Measurements from ENCODE around the gene SEM1. TPM values are rescaled to one million over a fixed set of nuclear protein-coding genes. Genes with fewer than 3 reads are reported as not detected.

SEM1 gene
- total RNA-seq, 1 experiment from 2014 or later: 131 TPM

DNA sequence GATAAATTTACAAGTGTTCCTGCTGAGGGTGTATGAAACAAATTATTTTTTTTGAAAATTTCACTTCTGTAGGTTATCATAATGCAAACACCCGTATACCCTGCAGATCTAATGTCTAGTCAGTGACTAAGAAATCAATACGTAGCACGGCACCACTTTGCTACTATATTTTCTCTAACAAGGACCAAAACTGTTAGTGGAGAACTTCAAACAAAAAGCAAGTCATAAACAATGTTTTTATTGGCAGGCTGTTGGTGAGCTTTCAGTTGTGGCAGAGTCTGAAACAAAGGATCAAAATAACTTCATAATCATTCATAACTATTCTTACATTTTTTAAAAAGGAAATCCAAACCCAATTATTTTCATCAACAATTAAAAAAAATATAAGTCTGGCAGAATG lies 11.8 kb downstream of the SEM1 start:
- H3K9me2 ChIP-seq (ENCODE audit: insufficient read depth): no peaks in the 10 kb centered on the region
- DNase-seq: no peak
- ChIA-PET POLR2A (ENCODE audit: unreplicated experiment) (no interaction called here), CTCF (no interaction called here)
- no peaks in the 10 kb centered on the region for H3F3A ChIP-seq (ENCODE audit: insufficient read depth, low read depth)
- no peaks in the 10 kb centered on the region for H3K27me3 ChIP-seq (ENCODE audit: insufficient read depth, low read depth)
- peaks cover 88% of the 10 kb centered on the region for H3K79me2 ChIP-seq (ENCODE audit: low read depth)
- H3K4me2 ChIP-seq: no peak overlapping the region
- BruUV-seq (replicated peaks): no TSS peak
- TF ChIP-seq EZH2 (IDR thresholded peaks at IDR 0.05; ENCODE audit: low read depth): no peak
- TF ChIP-seq, protein P1, sequence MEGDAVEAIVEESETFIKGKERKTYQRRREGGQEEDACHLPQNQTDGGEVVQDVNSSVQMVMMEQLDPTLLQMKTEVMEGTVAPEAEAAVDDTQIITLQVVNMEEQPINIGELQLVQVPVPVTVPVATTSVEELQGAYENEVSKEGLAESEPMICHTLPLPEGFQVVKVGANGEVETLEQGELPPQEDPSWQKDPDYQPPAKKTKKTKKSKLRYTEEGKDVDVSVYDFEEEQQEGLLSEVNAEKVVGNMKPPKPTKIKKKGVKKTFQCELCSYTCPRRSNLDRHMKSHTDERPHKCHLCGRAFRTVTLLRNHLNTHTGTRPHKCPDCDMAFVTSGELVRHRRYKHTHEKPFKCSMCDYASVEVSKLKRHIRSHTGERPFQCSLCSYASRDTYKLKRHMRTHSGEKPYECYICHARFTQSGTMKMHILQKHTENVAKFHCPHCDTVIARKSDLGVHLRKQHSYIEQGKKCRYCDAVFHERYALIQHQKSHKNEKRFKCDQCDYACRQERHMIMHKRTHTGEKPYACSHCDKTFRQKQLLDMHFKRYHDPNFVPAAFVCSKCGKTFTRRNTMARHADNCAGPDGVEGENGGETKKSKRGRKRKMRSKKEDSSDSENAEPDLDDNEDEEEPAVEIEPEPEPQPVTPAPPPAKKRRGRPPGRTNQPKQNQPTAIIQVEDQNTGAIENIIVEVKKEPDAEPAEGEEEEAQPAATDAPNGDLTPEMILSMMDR (conservative IDR thresholded peaks at IDR 0.05): no peak
- peaks cover 49% of the 10 kb centered on the region for H4K20me1 ChIP-seq (ENCODE audit: insufficient read depth)
- no peak overlapping the region for H3K27ac ChIP-seq
- H2AFZ ChIP-seq: no peak overlapping the region
- H3K4me3 ChIP-seq: no peak overlapping the region
- H3K9me3 ChIP-seq (ENCODE audit: insufficient read depth, low read depth): no peaks in the 10 kb centered on the region
- H3K36me3 ChIP-seq (ENCODE audit: low read depth): peaks cover 23% of the 10 kb centered on the region
- intact Hi-C loops (cut with micrococcal nuclease; ENCODE audit: unreplicated experiment): no loop called here
- peaks cover 14% of the 10 kb centered on the region for H3K4me1 ChIP-seq (replicated peaks; ENCODE audit: insufficient read depth)

DNA sequence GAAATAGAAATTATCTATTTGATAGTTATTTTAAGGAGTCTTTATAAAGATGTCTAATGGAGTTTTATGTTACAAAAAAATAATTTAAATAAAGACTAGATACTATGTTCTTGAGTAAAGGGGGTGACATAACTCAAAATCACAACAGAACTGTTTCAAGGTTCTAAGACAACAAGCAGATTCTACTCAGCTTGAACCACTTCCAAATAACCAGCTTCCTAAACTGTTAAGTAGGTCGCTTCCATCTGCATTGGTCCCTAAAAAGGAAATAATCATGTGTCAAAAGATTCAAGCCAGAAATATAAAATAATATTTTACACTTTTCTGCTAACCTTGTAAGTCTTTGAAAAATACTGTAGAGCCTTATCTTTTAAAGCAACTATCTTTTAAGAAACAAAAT lies 14.1 kb downstream of the SEM1 start:
- H4K20me1 ChIP-seq (ENCODE audit: insufficient read depth): peaks cover 36% of the 10 kb centered on the region
- no peak overlapping the region for H3K4me2 ChIP-seq
- H2AFZ ChIP-seq: no peak overlapping the region
- peaks cover 28% of the 10 kb centered on the region for H3K36me3 ChIP-seq (ENCODE audit: low read depth)
- CTCF ChIA-PET: no interaction called here
- TF ChIP-seq, protein P1 (conservative IDR thresholded peaks at IDR 0.05): no peak
- no peak for TF ChIP-seq EZH2 (IDR thresholded peaks at IDR 0.05; ENCODE audit: low read depth)
- no peak for DNase-seq
- H3K27me3 ChIP-seq (ENCODE audit: insufficient read depth, low read depth): no peaks in the 10 kb centered on the region
- no peak overlapping the region for H3K4me3 ChIP-seq
- intact Hi-C loops (cut with micrococcal nuclease; ENCODE audit: unreplicated experiment): no loop called here
- H3K79me2 ChIP-seq (ENCODE audit: low read depth): peaks cover 74% of the 10 kb centered on the region
- H3K27ac ChIP-seq: no peak overlapping the region
- no peaks in the 10 kb centered on the region for H3F3A ChIP-seq (ENCODE audit: insufficient read depth, low read depth)
- POLR2A ChIA-PET (ENCODE audit: unreplicated experiment): interaction anchor here (0.7 kb wide), 1 partner anchor 125 kb away, joined by 4 read pairs; no protein-coding TSS in a partner anchor
- H3K9me3 ChIP-seq (ENCODE audit: insufficient read depth, low read depth): no peaks in the 10 kb centered on the region
- no peaks in the 10 kb centered on the region for H3K9me2 ChIP-seq (ENCODE audit: insufficient read depth)
- BruUV-seq (replicated peaks): no TSS peak
- no peaks in the 10 kb centered on the region for H3K4me1 ChIP-seq (replicated peaks; ENCODE audit: insufficient read depth)

DNA sequence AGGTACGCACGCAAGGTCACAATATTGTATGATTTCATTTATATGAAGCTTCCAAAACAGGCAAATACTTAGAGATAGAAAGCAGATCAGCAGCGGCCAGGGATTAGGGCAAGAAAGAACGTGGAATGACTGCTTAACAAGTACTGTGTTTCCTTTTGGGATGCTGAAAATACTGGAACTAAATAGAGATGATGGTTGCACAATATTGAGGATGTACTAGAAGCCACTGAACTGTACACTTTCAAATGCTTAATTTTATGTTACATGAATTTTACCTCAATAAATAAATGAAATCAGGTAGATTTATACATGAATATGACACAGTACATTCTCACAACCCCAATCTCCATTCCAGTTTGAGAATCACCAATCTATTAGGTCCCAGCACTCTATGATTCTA lies 15.6 kb downstream of the SEM1 start:
- Histone ChIP-seq H3K27ac (no peak overlapping the region), H3K36me3 (ENCODE audit: low read depth) (peaks cover 30% of the 10 kb centered on the region), H3K79me2 (ENCODE audit: low read depth) (peaks cover 72% of the 10 kb centered on the region), H4K20me1 (ENCODE audit: insufficient read depth) (peaks cover 25% of the 10 kb centered on the region), H3K9me3 (ENCODE audit: insufficient read depth, low read depth) (no peaks in the 10 kb centered on the region), H3K4me2 (no peak overlapping the region), H3K4me3 (no peak overlapping the region), H2AFZ (no peak overlapping the region), H3F3A (ENCODE audit: insufficient read depth, low read depth) (no peaks in the 10 kb centered on the region), H3K9me2 (ENCODE audit: insufficient read depth) (no peaks in the 10 kb centered on the region), H3K4me1 (replicated peaks; ENCODE audit: insufficient read depth) (no peaks in the 10 kb centered on the region), H3K27me3 (ENCODE audit: insufficient read depth, low read depth) (no peaks in the 10 kb centered on the region)
- CTCF ChIA-PET: no interaction called here
- POLR2A ChIA-PET (ENCODE audit: unreplicated experiment): interaction anchor here (0.6 kb wide), 1 partner anchor 120 kb away, joined by 5 read pairs; no protein-coding TSS in a partner anchor
- DNase-seq: no peak
- BruUV-seq (replicated peaks): no TSS peak
- TF ChIP-seq EZH2 (IDR thresholded peaks at IDR 0.05; ENCODE audit: low read depth): no peak
- TF ChIP-seq, protein P1 (conservative IDR thresholded peaks at IDR 0.05): no peak
- intact Hi-C loops (cut with micrococcal nuclease; ENCODE audit: unreplicated experiment): no loop called here
